ENCODE measurements around the gene PTBP1.

Gene PTBP1

DNA sequence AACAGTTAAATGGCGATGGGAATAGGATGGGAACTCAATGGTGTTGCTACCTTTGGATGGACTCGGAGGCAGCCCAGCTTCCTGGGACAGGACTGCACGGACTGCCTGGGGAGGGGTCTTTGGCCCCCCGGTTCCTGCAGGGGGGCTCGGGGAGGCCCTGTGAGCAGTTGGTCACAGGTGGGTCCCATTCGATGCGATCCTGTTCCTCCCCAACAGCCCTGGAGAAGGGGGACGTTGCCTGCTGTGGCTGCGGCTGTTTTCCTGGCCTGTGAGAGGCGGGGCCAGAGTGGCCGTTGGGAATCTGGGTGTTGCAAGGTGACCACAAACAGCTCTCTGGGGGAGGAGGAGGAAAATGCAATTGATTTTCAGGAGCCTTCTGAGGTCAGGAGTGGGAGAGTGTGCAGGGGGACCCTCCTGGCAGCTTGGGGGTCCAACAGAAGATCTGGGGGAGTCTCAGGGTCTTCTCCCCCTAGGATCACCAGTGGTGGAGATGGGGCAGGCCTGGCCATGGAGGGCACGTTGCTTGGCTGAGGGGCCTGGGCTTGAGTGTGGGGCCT lies 26.4 kb downstream of the PTBP1 start:
- H3K4me1 ChIP-seq (ENCODE audit: control insufficient read depth, insufficient read depth, low read length), result peaks cover 3% of the 10 kb centered on the region; the same call in 1 of the 2 replicates
- no peaks in the 10 kb centered on the region for H3K36me3 ChIP-seq (ENCODE audit: control insufficient read depth, insufficient read depth, low read length)
- H3K9ac ChIP-seq (ENCODE audit: low read length), result no peak overlapping the region
- H3K4me3 ChIP-seq (ENCODE audit: low read depth, low read length), result no peak overlapping the region
- no peaks in the 10 kb centered on the region for H3K9me3 ChIP-seq (ENCODE audit: control insufficient read depth, insufficient read depth, low read depth, low read length)
- no peaks in the 10 kb centered on the region for H3K27me3 ChIP-seq (ENCODE audit: control insufficient read depth, insufficient read depth, low read length)
- H3K27ac ChIP-seq (ENCODE audit: low read depth, low read length), result no peak overlapping the region

DNA sequence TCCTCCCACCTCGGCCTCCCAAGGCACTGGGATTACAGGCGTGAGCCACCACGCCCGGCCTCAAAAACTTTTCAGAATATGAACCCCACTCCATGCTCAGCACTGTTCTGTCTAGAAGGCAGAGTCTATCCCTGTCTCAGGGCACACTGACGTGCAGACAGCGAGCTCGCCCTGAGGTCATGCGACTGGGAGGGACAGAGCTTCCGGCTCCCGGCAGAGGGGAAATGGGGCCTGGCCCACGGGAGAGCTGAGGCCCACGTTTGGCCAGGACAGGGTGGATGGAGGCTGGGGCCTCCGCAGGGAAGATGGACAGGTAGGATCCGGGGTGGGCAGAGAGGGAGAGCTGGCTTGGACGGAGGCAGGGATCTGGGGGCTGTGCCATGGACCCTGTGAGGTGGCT lies 27.6 kb downstream of the PTBP1 start:
- Histone ChIP-seq H3K9ac (ENCODE audit: low read length) (no peak overlapping the region), H3K36me3 (ENCODE audit: control insufficient read depth, insufficient read depth, low read length) (no peaks in the 10 kb centered on the region), H3K27ac (ENCODE audit: low read depth, low read length) (no peak overlapping the region), H3K4me1 (ENCODE audit: control insufficient read depth, insufficient read depth, low read length) (peaks cover 3% of the 10 kb centered on the region; the same call in 1 of the 2 replicates), H3K4me3 (ENCODE audit: low read depth, low read length) (no peak overlapping the region), H3K9me3 (ENCODE audit: control insufficient read depth, insufficient read depth, low read depth, low read length) (no peaks in the 10 kb centered on the region), H3K27me3 (ENCODE audit: control insufficient read depth, insufficient read depth, low read length) (no peaks in the 10 kb centered on the region)

DNA sequence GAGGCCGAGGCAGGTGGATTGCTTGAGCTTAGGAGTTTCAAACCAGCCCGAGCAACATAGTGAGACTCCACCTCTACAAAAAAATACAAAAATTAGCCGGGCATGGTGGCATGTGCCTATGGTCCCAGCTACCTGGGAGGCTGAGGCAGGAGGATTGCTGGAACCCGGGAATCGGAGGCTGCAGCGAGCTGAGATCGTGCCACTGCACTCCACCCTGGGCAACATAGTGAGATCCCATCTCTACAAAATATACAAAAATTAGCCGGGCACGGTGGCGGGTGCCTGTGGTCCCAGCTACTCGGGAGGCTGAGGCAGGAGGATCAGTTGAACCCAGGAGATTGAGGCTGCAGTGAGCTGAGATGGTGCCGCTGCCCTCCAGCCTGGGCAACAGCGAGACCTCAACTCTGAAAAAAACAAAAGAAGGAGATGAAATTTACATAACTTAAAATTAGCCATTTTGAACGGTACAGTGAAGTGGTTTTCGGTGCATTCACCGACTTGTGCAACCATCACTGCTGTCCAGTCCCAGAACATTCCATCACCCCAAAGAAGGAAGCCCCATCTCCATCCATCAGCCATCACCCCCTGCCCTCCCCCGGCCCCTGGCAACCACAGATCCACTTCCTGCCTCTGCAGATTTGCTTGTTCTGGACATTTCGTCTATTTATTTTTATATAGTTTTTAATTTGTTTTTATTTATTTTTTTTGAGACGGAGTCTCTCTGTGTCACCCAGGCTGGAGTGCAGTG lies 28.8 kb downstream of the PTBP1 start:
- H3K9me3 ChIP-seq (ENCODE audit: control insufficient read depth, insufficient read depth, low read depth, low read length), result no peaks in the 10 kb centered on the region
- no peaks in the 10 kb centered on the region for H3K36me3 ChIP-seq (ENCODE audit: control insufficient read depth, insufficient read depth, low read length)
- H3K27me3 ChIP-seq (ENCODE audit: control insufficient read depth, insufficient read depth, low read length), result no peaks in the 10 kb centered on the region
- no peak overlapping the region for H3K9ac ChIP-seq (ENCODE audit: low read length)
- no peak overlapping the region for H3K27ac ChIP-seq (ENCODE audit: low read depth, low read length)
- no peak overlapping the region for H3K4me3 ChIP-seq (ENCODE audit: low read depth, low read length)
- peaks cover 3% of the 10 kb centered on the region; the same call in 1 of the 2 replicates for H3K4me1 ChIP-seq (ENCODE audit: control insufficient read depth, insufficient read depth, low read length)

DNA sequence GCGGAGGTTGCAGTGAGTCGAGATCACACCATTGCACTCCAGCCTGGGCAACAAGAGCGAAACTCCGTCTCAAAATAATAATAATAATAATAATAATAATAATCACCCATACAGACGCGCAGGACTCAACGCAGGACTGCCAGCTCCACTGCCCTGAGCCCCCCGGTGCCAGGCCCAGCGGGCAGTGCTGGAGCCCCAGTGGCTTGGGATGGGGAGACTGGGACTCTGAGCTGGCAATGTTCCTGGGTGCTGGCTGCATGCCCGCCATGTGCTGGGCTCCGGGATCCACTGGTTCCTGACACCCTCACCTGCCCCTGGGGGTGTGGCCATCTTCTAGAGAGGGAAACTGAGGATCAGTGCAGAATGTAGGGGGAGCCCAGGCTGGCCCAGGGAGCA lies 30.1 kb downstream of the PTBP1 start:
- no peak overlapping the region for H3K4me3 ChIP-seq (ENCODE audit: low read depth, low read length)
- H3K4me1 ChIP-seq (ENCODE audit: control insufficient read depth, insufficient read depth, low read length), result peaks cover 3% of the 10 kb centered on the region; the same call in 1 of the 2 replicates
- H3K27ac ChIP-seq (ENCODE audit: low read depth, low read length), result no peak overlapping the region
- H3K9me3 ChIP-seq (ENCODE audit: control insufficient read depth, insufficient read depth, low read depth, low read length), result no peaks in the 10 kb centered on the region
- no peaks in the 10 kb centered on the region for H3K36me3 ChIP-seq (ENCODE audit: control insufficient read depth, insufficient read depth, low read length)
- no peak overlapping the region for H3K9ac ChIP-seq (ENCODE audit: low read length)
- H3K27me3 ChIP-seq (ENCODE audit: control insufficient read depth, insufficient read depth, low read length), result no peaks in the 10 kb centered on the region

DNA sequence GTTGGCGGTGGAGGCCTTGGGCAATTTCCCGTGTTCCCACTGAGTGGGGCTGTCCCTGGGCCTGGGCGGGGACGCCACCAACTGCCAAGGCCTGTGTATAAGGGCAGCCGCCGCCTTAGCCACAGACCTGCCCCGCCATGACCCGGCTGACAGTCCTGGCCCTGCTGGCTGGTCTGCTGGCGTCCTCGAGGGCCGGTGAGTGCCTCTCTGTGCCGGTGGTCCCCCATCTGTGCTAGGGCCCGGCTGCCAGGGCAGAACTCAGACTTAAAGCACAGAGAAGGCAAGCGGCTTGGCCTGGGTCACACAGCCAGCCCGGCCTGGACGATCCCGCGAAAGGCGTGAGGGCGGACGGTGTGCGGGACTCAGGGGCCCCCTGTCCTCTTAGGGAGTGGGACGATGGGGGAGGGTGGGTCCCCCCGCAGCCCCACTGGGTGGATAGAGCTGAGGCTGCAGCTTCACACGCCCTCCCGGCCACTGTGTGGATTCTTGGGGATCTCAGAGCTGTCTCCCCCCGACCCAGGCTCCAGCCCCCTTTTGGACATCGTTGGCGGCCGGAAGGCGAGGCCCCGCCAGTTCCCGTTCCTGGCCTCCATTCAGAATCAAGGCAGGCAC lies 30.6 kb downstream of the PTBP1 start, which contains the start of gene AZU1:
TSS of gene AZU1 (plus strand) at position 128 of the 612 bp plus-strand sequence. CDS start at position 138, 10 bp downstream.
- H3K27ac ChIP-seq (ENCODE audit: low read depth, low read length), result no peak within 1 kb of the TSS
- no peaks in the 10 kb centered on the region for H3K36me3 ChIP-seq (ENCODE audit: control insufficient read depth, insufficient read depth, low read length)
- no peak within 1 kb of the TSS for H3K4me3 ChIP-seq (ENCODE audit: low read depth, low read length)
- H3K4me1 ChIP-seq (ENCODE audit: control insufficient read depth, insufficient read depth, low read length), result peaks cover 3% of the 10 kb centered on the region; the same call in 1 of the 2 replicates
- no peak within 1 kb of the TSS for H3K9ac ChIP-seq (ENCODE audit: low read length)
- H3K27me3 ChIP-seq (ENCODE audit: control insufficient read depth, insufficient read depth, low read length), result no peaks in the 10 kb centered on the region
- H3K9me3 ChIP-seq (ENCODE audit: control insufficient read depth, insufficient read depth, low read depth, low read length), result no peaks in the 10 kb centered on the region

DNA sequence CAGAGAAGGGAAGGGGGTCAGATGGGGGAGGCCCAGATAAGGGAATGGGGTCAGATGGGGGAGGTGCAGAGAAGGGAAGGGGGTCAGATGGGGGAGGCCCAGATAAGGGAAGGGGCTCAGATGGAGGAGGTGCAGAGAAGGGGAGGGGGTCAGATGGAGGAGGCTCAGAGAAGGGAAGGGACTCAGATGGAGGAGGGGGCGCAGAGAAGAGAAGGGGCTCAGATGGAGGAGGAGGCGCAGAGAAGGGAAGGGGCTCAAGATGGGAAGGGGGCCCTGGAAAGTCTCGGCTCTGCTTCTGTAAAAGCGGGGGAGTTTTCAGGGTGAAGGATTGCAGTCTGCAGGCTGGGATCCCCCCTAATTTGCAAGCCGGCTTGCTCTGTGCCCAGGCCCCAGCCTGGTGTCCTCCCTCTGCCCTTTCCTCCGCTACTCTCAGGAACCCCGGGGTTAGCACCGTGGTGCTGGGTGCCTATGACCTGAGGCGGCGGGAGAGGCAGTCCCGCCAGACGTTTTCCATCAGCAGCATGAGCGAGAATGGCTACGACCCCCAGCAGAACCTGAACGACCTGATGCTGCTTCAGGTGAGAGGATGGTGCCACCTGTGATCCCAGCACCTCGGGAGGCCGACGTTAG lies 32.0 kb downstream of the PTBP1 start:
- Histone ChIP-seq H3K9ac (ENCODE audit: low read length) (no peak overlapping the region), H3K4me1 (ENCODE audit: control insufficient read depth, insufficient read depth, low read length) (no peaks in the 10 kb centered on the region), H3K27ac (ENCODE audit: low read depth, low read length) (no peak overlapping the region), H3K9me3 (ENCODE audit: control insufficient read depth, insufficient read depth, low read depth, low read length) (no peaks in the 10 kb centered on the region), H3K27me3 (ENCODE audit: control insufficient read depth, insufficient read depth, low read length) (no peaks in the 10 kb centered on the region), H3K4me3 (ENCODE audit: low read depth, low read length) (no peak overlapping the region), H3K36me3 (ENCODE audit: control insufficient read depth, insufficient read depth, low read length) (no peaks in the 10 kb centered on the region)

DNA sequence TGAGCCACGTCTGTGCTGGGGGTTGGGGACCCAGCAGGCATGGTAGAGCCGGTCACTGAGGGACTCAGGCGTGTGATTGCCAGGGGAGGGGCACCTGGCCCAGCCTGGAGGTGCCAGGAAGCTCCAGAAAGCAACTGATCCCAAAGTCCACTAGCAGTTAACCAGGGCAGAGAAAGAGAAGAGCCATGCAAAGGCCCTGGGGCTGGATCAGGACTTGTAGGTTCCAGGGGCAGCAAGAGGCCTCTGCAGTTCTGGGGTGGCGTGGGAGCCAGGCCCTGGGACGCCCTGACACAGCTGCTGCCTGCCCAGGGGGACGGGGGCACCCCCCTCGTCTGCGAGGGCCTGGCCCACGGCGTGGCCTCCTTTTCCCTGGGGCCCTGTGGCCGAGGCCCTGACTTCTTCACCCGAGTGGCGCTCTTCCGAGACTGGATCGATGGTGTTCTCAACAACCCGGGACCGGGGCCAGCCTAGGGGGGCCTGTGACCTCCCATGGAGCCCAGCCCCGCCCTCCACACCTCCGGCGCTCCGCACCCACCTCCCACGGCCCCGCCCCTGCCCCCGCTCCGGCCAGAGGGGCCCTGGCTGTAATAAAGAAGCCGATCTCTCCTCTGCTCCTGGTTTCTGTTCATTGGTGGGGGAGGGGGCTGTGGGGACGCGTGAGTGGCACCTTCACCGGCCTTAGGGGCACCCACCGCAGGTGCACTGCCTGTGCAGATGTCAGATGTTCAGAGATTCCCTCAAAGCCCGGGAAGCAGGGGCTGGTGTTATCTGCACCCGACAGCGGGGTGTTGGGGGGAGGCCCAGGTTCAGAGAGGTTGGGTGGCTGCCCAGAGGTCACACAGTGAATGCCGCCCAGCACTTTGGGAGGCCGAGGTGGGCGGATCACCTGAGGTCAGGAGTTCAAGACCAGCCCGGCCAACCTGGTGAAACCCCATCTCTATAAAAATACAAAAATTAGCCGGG lies 34.4 kb downstream of the PTBP1 start:
- Histone ChIP-seq H3K27ac (ENCODE audit: low read depth, low read length) (no peak overlapping the region), H3K9ac (ENCODE audit: low read length) (no peak overlapping the region), H3K9me3 (ENCODE audit: control insufficient read depth, insufficient read depth, low read depth, low read length) (no peaks in the 10 kb centered on the region), H3K4me3 (ENCODE audit: low read depth, low read length) (no peak overlapping the region), H3K36me3 (ENCODE audit: control insufficient read depth, insufficient read depth, low read length) (no peaks in the 10 kb centered on the region), H3K4me1 (ENCODE audit: control insufficient read depth, insufficient read depth, low read length) (no peaks in the 10 kb centered on the region), H3K27me3 (ENCODE audit: control insufficient read depth, insufficient read depth, low read length) (0 out of 2 replicates have a peak, but pooled peaks cover 2% of the 10 kb centered on the region)

DNA sequence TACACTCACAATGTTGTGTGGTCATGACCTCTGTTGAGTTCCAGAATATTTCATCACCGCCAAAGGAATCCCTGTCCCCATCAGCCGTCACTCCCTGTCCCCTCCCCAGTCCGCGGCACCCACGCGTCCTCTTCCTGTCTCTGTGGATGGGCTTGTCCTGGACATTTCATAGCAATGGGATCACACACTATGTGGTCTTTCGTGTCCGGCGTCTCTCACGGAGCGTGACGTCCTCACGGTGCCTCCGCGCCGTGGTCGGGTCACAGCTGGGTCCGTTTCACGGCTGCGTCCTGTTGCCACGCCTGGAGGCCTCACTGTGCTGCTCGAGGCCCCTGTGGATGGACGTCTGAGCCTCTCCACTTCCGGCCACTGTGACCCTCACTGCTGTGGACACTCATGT lies 37.0 kb downstream of the PTBP1 start:
- Histone ChIP-seq H3K36me3 (ENCODE audit: control insufficient read depth, insufficient read depth, low read length) (no peaks in the 10 kb centered on the region), H3K27me3 (ENCODE audit: control insufficient read depth, insufficient read depth, low read length) (0 out of 2 replicates have a peak, but pooled peaks cover 2% of the 10 kb centered on the region), H3K27ac (ENCODE audit: low read depth, low read length) (no peak overlapping the region), H3K4me3 (ENCODE audit: low read depth, low read length) (no peak overlapping the region), H3K4me1 (ENCODE audit: control insufficient read depth, insufficient read depth, low read length) (no peaks in the 10 kb centered on the region), H3K9ac (ENCODE audit: low read length) (no peak overlapping the region), H3K9me3 (ENCODE audit: control insufficient read depth, insufficient read depth, low read depth, low read length) (no peaks in the 10 kb centered on the region)

DNA sequence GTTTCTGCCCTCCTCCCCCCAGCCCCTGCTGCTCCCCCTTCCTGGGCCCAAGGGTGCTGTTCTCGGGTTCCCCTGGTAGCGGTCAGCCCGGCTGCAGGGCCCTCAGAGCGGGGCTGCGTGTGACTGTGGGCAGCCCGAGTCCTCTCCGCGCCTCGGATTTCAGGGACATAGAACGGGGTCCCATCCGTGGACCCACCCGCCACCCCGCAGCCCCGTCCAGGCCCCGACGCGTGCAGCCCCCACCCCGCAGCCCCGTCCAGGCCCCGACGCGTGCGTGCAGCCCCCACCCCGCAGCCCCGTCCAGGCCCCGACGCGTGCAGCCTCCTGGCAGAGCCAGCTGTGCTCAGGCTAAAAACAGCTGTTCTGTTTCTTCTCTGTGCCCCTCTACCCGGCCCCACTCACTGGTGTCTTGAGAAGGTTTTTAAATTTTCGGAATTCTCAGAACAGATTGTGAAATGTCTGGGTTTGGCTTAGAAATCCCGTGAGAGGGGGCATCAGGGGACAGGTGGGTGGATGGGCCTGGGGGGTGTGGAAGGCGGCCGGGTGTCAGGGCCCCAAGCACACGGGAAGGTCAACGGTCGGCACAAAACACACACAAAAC lies 38.1 kb downstream of the PTBP1 start:
- H3K27me3 ChIP-seq (ENCODE audit: control insufficient read depth, insufficient read depth, low read length), result 0 out of 2 replicates have a peak, but pooled peaks cover 2% of the 10 kb centered on the region
- H3K4me3 ChIP-seq (ENCODE audit: low read depth, low read length), result no peak overlapping the region
- no peaks in the 10 kb centered on the region for H3K4me1 ChIP-seq (ENCODE audit: control insufficient read depth, insufficient read depth, low read length)
- no peak overlapping the region for H3K27ac ChIP-seq (ENCODE audit: low read depth, low read length)
- no peak overlapping the region for H3K9ac ChIP-seq (ENCODE audit: low read length)
- no peaks in the 10 kb centered on the region for H3K9me3 ChIP-seq (ENCODE audit: control insufficient read depth, insufficient read depth, low read depth, low read length)
- H3K36me3 ChIP-seq (ENCODE audit: control insufficient read depth, insufficient read depth, low read length), result no peaks in the 10 kb centered on the region
